KOPT-K1 (cell line): ENCODE measurements around the gene BACH1.
"Not testable (repeated sequence)": the region's sequence is repeated elsewhere in the genome, so short reads cannot be mapped to it uniquely, and the experiment has no call there.

Experiments used
- H3K27ac ChIP-seq: fragments of 200-600 bp; sonication (generic); 2 replicates; pipeline ENCODE4 v1.5.1; 2016; ENCODE audit warnings: antibody characterized with exemption, mild to moderate bottlenecking, low read depth, low read length; ENCODE audit not compliant: poor library complexity, severe bottlenecking
- H3K36me3 ChIP-seq: fragments of 200-600 bp; sonication (generic); 2 replicates; pipeline ENCODE4 v1.5.1; 2017; ENCODE audit warnings: antibody characterized with exemption, mild to moderate bottlenecking, low read length, moderate library complexity; ENCODE audit not compliant: insufficient read depth
- H3K9me3 ChIP-seq: fragments of 200-600 bp; sonication (generic); 2 replicates; pipeline ENCODE4 v1.5.1; 2017; ENCODE audit warnings: antibody characterized with exemption, low read length, mild to moderate bottlenecking; ENCODE audit not compliant: insufficient read depth, poor library complexity, severe bottlenecking

BACH1 gene

GRCh38 chr21:29277442-29277841 lies 21.3 kb upstream of the BACH1 start:
- H3K27ac ChIP-seq: no peak overlapping the region
- H3K9me3 ChIP-seq: no peaks in the 10 kb centered on the region
- H3K36me3 ChIP-seq: no peaks in the 10 kb centered on the region

- Histone ChIP-seq H3K9me3 (no peaks in the 10 kb centered on the region), H3K36me3 (no peaks in the 10 kb centered on the region)
Observed at GRCh38 chr21:29279558-29279957, 19.2 kb upstream of the BACH1 start.

DNA sequence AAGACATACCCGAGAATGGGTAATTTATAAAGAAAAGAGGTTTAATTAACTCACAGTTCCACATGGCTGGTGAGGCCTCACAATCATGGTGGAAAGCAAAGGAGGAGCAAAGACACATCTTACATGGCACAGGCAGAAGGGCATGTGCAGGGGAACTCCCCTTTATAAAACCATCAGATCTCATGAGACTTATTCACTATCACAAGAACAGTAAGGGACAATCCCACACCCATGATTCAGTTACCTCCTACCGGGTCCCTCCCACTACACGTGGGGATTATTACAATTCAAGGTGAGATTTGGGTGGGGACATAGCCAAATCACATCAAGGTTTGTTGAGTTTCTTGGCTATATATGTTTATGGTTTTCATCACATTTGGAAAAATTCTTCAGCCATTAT lies 16.9 kb upstream of the BACH1 start:
- not testable (repeated sequence) for H3K27ac ChIP-seq, H3K36me3 ChIP-seq, H3K9me3 ChIP-seq

More at GRCh38 chr21:29279558-29279957, 19.2 kb upstream of the BACH1 start:
- H3K27ac ChIP-seq: no peak overlapping the region

- Histone ChIP-seq H3K36me3 (no peaks in the 10 kb centered on the region), H3K27ac (no peak overlapping the region), H3K9me3 (no peaks in the 10 kb centered on the region)
Observed at GRCh38 chr21:29287383-29287782, 11.3 kb upstream of the BACH1 start.

DNA sequence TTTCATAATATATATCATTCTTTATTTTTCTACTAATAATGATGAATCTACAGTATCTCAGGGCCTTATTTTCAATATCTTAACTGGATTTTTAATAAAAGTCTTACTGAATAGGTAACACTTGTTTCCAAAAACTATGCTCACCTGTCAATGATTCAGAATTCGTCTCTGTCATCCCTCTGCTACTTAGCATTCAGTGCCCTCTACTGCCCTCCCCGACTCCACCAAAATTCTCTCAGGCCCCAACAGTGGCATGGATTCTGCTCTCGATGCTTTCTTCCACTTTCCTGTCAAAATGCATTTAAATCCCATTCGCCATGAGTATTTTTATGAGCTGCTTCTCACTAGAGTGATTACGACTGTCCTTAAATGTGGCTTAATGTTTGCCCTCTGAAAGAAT lies 10.5 kb upstream of the BACH1 start:
- no peaks in the 10 kb centered on the region for H3K36me3 ChIP-seq
- no peak overlapping the region for H3K27ac ChIP-seq
- H3K9me3 ChIP-seq: no peaks in the 10 kb centered on the region

- H3K9me3 ChIP-seq: no peaks in the 10 kb centered on the region
- H3K27ac ChIP-seq: no peak overlapping the region
- H3K36me3 ChIP-seq: no peaks in the 10 kb centered on the region
Observed at GRCh38 chr21:29289317-29289716, 9.4 kb upstream of the BACH1 start.

GRCh38 chr21:29290240-29290639 lies 8.5 kb upstream of the BACH1 start:
- peaks cover 5% of the 10 kb centered on the region for H3K9me3 ChIP-seq
- H3K36me3 ChIP-seq: no peaks in the 10 kb centered on the region
- no peak overlapping the region for H3K27ac ChIP-seq

DNA sequence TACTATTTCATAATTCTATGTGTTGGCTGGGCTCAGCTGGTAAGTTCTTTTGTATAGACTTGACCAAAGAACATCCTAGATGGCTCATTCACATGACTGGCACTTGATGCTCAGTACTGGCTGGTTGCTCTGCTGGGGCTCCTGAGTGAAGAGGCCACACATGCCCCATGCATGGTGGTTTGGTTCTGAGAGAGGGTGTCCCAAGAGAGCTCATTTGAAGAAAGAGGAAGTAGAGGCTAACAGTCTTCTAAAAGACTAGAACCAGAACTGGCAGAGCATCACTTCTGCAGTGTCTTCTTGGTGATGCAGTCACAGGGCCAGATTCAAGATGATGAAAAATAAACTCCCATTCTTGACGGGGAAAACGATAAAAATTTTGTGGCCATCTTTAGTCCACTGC lies 5.2 kb upstream of the BACH1 start:
- Histone ChIP-seq H3K9me3 (peaks cover 10% of the 10 kb centered on the region), H3K27ac (no peak overlapping the region), H3K36me3 (no peaks in the 10 kb centered on the region)

- Histone ChIP-seq H3K36me3 (no peaks in the 10 kb centered on the region), H3K9me3 (peaks cover 10% of the 10 kb centered on the region), H3K27ac (no peak overlapping the region)
Observed at GRCh38 chr21:29295066-29295650, 3.6 kb upstream of the BACH1 start.

GRCh38 chr21:29296446-29296845 lies 2.3 kb upstream of the BACH1 start:
- H3K9me3 ChIP-seq: peaks cover 10% of the 10 kb centered on the region
- H3K27ac ChIP-seq: no peak overlapping the region
- no peaks in the 10 kb centered on the region for H3K36me3 ChIP-seq

GRCh38 chr21:29297483-29298347 lies 1.0 kb upstream of the BACH1 start:
- Histone ChIP-seq H3K27ac (peak overlapping the region; percentile 67), H3K36me3 (no peaks in the 10 kb centered on the region), H3K9me3 (peaks cover 10% of the 10 kb centered on the region)

DNA sequence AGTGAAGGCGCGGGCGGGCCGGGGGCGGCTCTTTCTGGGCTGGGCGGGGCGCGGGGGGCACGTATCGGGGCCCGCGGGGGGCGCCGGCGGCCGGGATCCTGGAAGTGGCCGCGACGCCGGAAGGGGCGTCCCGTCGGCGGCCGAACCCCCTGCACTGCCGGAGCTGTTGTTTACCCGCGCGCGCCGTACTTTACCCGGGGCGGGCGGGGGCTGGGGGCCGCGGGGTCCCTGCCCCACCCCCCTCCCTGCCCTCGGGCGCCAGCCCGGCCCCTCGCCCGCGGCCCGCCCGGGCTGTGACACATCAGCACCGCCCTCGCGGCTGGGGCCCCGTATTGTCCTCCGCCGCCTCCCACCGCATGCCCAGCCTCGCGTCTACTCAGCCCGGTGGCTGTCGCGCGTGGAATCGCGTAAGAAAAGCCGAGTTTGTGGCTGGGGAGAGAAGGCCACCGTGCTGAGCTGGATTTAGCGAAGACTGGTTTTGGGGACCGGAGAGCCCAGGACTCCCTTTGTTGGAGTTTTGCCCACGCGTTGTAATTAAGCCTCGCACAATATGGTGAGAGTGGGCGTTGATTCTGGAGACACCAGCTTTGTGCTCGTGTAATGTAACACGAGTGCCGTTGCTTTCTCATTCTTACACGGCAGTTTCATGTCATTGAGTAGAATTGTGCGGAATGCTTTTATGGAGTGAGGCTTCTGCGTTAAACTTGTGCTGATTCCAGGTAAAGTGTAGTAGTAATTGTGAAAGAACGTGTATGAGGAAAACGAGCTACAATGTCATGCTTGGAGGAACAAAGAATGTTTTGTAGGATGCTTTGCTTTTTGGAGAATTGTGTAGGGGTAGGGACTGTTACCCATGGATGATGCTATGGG lies 559 bp downstream of the BACH1 start:
- H3K27ac ChIP-seq: peak overlapping the region; percentile 67
- no peaks in the 10 kb centered on the region for H3K36me3 ChIP-seq
- H3K9me3 ChIP-seq: peaks cover 10% of the 10 kb centered on the region

- Histone ChIP-seq H3K27ac (peak overlapping the region; percentile 67), H3K9me3 (peaks cover 5% of the 10 kb centered on the region), H3K36me3 (no peaks in the 10 kb centered on the region)
Observed at GRCh38 chr21:29299916-29300806, 1.4 kb downstream of the BACH1 start.

DNA sequence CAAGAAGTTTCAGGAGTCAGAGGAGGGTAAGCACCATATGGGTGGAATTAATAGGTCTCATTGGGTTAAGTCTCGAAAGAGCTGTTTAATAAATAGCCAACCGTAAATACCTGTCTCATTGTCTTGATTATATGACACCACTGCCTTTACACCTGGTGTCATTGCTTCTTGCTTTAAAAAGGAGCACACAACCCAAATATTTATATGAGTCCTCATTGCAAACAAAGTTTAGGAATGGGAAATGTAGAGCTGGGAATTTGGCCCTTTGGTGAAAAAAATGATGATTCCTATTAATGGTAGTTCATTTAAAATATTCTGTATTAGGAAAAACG lies 2.1 kb downstream of the BACH1 start:
- H3K36me3 ChIP-seq: no peaks in the 10 kb centered on the region
- H3K27ac ChIP-seq: peak overlapping the region; percentile 67
- no peaks in the 10 kb centered on the region for H3K9me3 ChIP-seq
